Lung (tissue), 12 donors: ENCODE results near the gene ROR1. TPM values are rescaled to one million over a fixed set of nuclear protein-coding genes. Genes with fewer than 3 reads are reported as not detected.

Experiments used
- ATAC-seq: fragments of 200-7000 bp; cut with Tn5 transposase; one replicate; pipeline ENCODE4 v1.9.1; 2020; ENCODE audit warnings: moderate number of reproducible peaks; ENCODE audit not compliant: insufficient read depth, low FRiP score
- DNase-seq, 3 donors: peaks; one replicate each; pipeline ENCODE4 v3.0.0-alpha.2; 2013 to 2017
- H3K27ac ChIP-seq, 2 donors: one replicate each; pipeline ENCODE4 v1.5.1; 2013; ENCODE audit warnings: mild to moderate bottlenecking in 2 of 2, moderate library complexity in 2 of 2, control low read depth in 1 of 2, inconsistent platforms in 1 of 2, low read depth in 1 of 2, low read length in 1 of 2
- H3K27me3 ChIP-seq, 3 donors: one replicate each; pipeline ENCODE4 v1.5.1; 2013; ENCODE audit warnings: low read length in 2 of 3; ENCODE audit not compliant: control insufficient read depth in 3 of 3, insufficient read depth in 3 of 3
- H3K36me3 ChIP-seq, 4 donors: one replicate each; pipeline ENCODE4 v1.5.1; 2013; ENCODE audit warnings: low read length in 4 of 4, mild to moderate bottlenecking in 1 of 4, moderate library complexity in 1 of 4; ENCODE audit not compliant: control insufficient read depth in 4 of 4, insufficient read depth in 4 of 4
- H3K4me1 ChIP-seq, 5 donors: one replicate each; pipeline ENCODE4 v1.5.1; 2013; ENCODE audit warnings: low read length in 5 of 5, mild to moderate bottlenecking in 2 of 5, moderate library complexity in 1 of 5; ENCODE audit not compliant: control insufficient read depth in 5 of 5, insufficient read depth in 5 of 5
- H3K4me3 ChIP-seq: one replicate; pipeline ENCODE4 v1.5.1; 2013; ENCODE audit warnings: mild to moderate bottlenecking, control low read depth, moderate library complexity
- H3K9ac ChIP-seq, 2 donors: one replicate each; pipeline ENCODE4 v1.5.1; 2013; ENCODE audit warnings: low read length in 2 of 2, control low read depth in 1 of 2; ENCODE audit not compliant: insufficient read depth in 1 of 2
- H3K9me3 ChIP-seq, 4 donors: one replicate each; pipeline ENCODE4 v1.5.1; 2013; ENCODE audit warnings: low read length in 3 of 4, mild to moderate bottlenecking in 1 of 4, moderate library complexity in 1 of 4; ENCODE audit not compliant: control insufficient read depth in 4 of 4, insufficient read depth in 3 of 4
- CTCF ChIP-seq: IDR thresholded peaks from 2 replicates; pipeline ENCODE4 v1.5.1; 2012; ENCODE audit warnings: mild to moderate bottlenecking; ENCODE audit errors: control extremely low read depth, extremely low read depth
- WGBS, 2 donors: extraction: QIAGEN DNeasy Blood & Tissue Kit; methylation state at CpG; one replicate each; pipeline ENCODE4 v1.1.7; 2013; 5-methylcytosine and 5-hydroxymethylcytosine counted together
- polyA plus RNA-seq, 2 donors: library from polyadenylated mRNA; stranded (reverse); fragments of 200-250 nt; gene quantifications; one replicate each; pipeline ENCODE4 v1.2.1, GENCODE V29; 2013
- total RNA-seq, 2 donors: library from RNA; depleted of rRNA in 1 of 2; stranded (reverse); fragments of >200 nt in 1 of 2; gene quantifications; one replicate each; pipeline ENCODE4 v1.2.1, GENCODE V29; 2014 to 2021
- donor health status: control.
- donor health status: control.
- donor health status: Bipolar disorder and iron deficiency.
- donor health status: healthy.
- donor health status: DM: yes; HTN: yes; CAD: no.

ROR1 gene
- total and polyA plus RNA-seq, 4 donors: 2.9 to 47.0 (median 14.0) TPM

GRCh38 chr1:63847308-63847910 is 73.6 kb downstream of the ROR1 start:
- Histone ChIP-seq H3K9me3 (no peaks in the 10 kb centered on the region), H3K36me3 (no peaks in the 10 kb centered on the region), H3K4me3 (no peak overlapping the region), H3K4me1 (peaks cover 0 to 42% (median 12%) of the 10 kb centered on the region in 5 donors), H3K27ac (no peak overlapping the region), H3K27me3 (no peaks in the 10 kb centered on the region), H3K9ac (no peak overlapping the region)
- no peak for DNase-seq
- WGBS, 2 donors: 83 to 92% methylated on average over 9 of the region's 9 CpGs
- TF ChIP-seq CTCF: no peak
- ATAC-seq: no peak

DNA sequence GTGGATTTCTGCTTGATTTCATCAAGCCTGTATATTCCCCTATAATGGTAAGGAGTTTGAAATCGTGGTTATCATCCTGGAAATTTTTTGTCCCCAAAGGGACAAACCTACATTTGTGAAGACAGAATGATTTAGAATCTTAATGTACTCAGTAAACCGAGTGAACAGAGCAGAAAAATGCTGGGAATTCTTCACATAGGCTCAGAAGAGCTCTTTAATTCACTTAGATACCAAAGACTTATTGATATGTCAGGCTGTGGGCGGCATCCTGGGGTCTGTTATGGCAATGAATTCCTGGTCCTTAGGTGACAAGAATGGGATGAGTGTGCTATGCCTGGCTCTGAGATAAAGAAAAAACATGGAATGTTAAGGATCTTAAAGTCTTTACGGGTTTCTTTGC is 74.9 kb downstream of the ROR1 start:
- DNase-seq: no peak

GRCh38 chr1:63849149-63849548 is 75.3 kb downstream of the ROR1 start:
- H3K4me1 ChIP-seq: peaks cover 0 to 42% (median 10%) of the 10 kb centered on the region in 5 donors

More for the DNA sequence above, 74.9 kb downstream of the ROR1 start:
- Histone ChIP-seq H3K27ac (no peak overlapping the region), H3K4me1 (peaks cover 0 to 42% (median 12%) of the 10 kb centered on the region in 5 donors), H3K9me3 (no peaks in the 10 kb centered on the region), H3K9ac (no peak overlapping the region), H3K27me3 (no peaks in the 10 kb centered on the region), H3K4me3 (no peak overlapping the region), H3K36me3 (no peaks in the 10 kb centered on the region)
- 74 to 76% methylated on average over 4 of the region's 4 CpGs for WGBS, 2 donors
- ATAC-seq: no peak
- no peak for TF ChIP-seq CTCF

More at GRCh38 chr1:63849149-63849548, 75.3 kb downstream of the ROR1 start:
- ATAC-seq (no peak), DNase-seq (no peak)
- Histone ChIP-seq H3K27me3 (no peaks in the 10 kb centered on the region), H3K36me3 (no peaks in the 10 kb centered on the region), H3K27ac (no peak overlapping the region), H3K9me3 (no peaks in the 10 kb centered on the region), H3K4me3 (no peak overlapping the region), H3K9ac (no peak overlapping the region)
- WGBS, 2 donors: 43 to 59% methylated on average over 1 of the region's 1 CpG
- no peak for TF ChIP-seq CTCF
